Fibroblast of lung (primary cell): Measurements from ENCODE around the gene CLEC16A. TPM values are rescaled to one million over a fixed set of nuclear protein-coding genes. Genes with fewer than 3 reads are reported as not detected.

Source experiments
- DNase-seq, 2 donors: peaks; one replicate each; pipeline versions ENCODE4 v3.0.0 to v3.0.0-alpha.2; 2010; ENCODE audit warnings: low read depth in 2 of 2
- H2AFZ ChIP-seq: 2 replicates; pipeline ENCODE4 v1.5.1; 2012; ENCODE audit warnings: low read length, control low read depth, inconsistent platforms
- H3K27ac ChIP-seq: 2 replicates; pipeline ENCODE4 v1.5.1; 2011; ENCODE audit warnings: low read length, control low read depth; ENCODE audit not compliant: insufficient read depth
- H3K27me3 ChIP-seq: 2 replicates; pipeline ENCODE4 v1.5.1; 2011; ENCODE audit warnings: mild to moderate bottlenecking, low read length; ENCODE audit not compliant: control insufficient read depth, insufficient read depth
- H3K36me3 ChIP-seq: 2 replicates; pipeline ENCODE4 v1.5.1; 2011; ENCODE audit warnings: low read length; ENCODE audit not compliant: control insufficient read depth, insufficient read depth
- H3K4me1 ChIP-seq: 2 replicates; pipeline ENCODE4 v1.5.1; 2011; ENCODE audit warnings: low read length; ENCODE audit not compliant: control insufficient read depth, insufficient read depth; ENCODE audit errors: extremely low read depth
- H3K4me2 ChIP-seq: 2 replicates; pipeline ENCODE4 v1.5.1; 2011; ENCODE audit warnings: low read length, control low read depth; ENCODE audit not compliant: insufficient read depth; ENCODE audit errors: extremely low read depth
- H3K4me3 ChIP-seq, 4 experiments: fragments of 200-600 bp in 1 of 4; sonication (generic) in 1 of 4; replicated peaks in 1 of 4; 2 replicates each; pipeline ENCODE4 v1.5.1; 2011 to 2016; ENCODE audit warnings: low read length in 4 of 4, low read depth in 3 of 4, mild to moderate bottlenecking in 3 of 4, control low read depth in 2 of 4, inconsistent platforms in 1 of 4, mixed read lengths in 1 of 4; ENCODE audit not compliant: insufficient read depth in 1 of 4; ENCODE audit errors: control extremely low read depth in 1 of 4
- H3K79me2 ChIP-seq: 2 replicates; pipeline ENCODE4 v1.5.1; 2012; ENCODE audit warnings: mild to moderate bottlenecking, low read length, inconsistent platforms; ENCODE audit not compliant: control insufficient read depth, insufficient read depth
- H3K9ac ChIP-seq: 2 replicates; pipeline ENCODE4 v1.5.1; 2011; ENCODE audit warnings: mild to moderate bottlenecking, low read length, control low read depth; ENCODE audit not compliant: insufficient read depth
- H3K9me3 ChIP-seq: 2 replicates; pipeline ENCODE4 v1.5.1; 2012; ENCODE audit warnings: low read depth, low read length; ENCODE audit not compliant: control insufficient read depth, insufficient read depth
- H4K20me1 ChIP-seq: 2 replicates; pipeline ENCODE4 v1.5.1; 2011; ENCODE audit warnings: low read length; ENCODE audit not compliant: control insufficient read depth, insufficient read depth; ENCODE audit errors: extremely low read depth
- EZH2 ChIP-seq: IDR thresholded peaks from 2 replicates; pipeline ENCODE4 v1.5.1; 2012; ENCODE audit warnings: low read length, control low read depth, mild to moderate bottlenecking; ENCODE audit errors: missing control alignments
- polyA plus RNA-seq, 2 donors: library from polyadenylated mRNA; depleted of rRNA in 1 of 2; stranded (reverse) in 1 of 2; unstranded in 1 of 2; fragments of >200 nt; gene quantifications; 2 replicates each; pipeline ENCODE4 v1.2.1, GENCODE V29; 2011 to 2012; ENCODE audit warnings: missing spikeins in 1 of 2
- total RNA-seq: library from RNA; depleted of rRNA; stranded (reverse); fragments of >200 nt; gene quantifications from 2 replicates; pipeline ENCODE4 v1.2.1, GENCODE V29; 2014
- TF ChIP-seq, protein P1 (sequence below), 2 donors: IDR thresholded peaks in 1 of 2; conservative IDR thresholded peaks in 1 of 2; 1 replicate in 1 of 2; 2 replicates in 1 of 2; pipeline ENCODE4 v1.5.1; 2011 to 2012; ENCODE audit warnings: low read length in 2 of 2, control low read depth in 1 of 2, inconsistent platforms in 1 of 2, low read depth in 1 of 2, mild to moderate bottlenecking in 1 of 2

The CLEC16A gene
- total and polyA plus RNA-seq, 2 donors (not counting 1 experiment from before 2014, with no cell fraction given): 9.1 to 22.0 TPM

DNA sequence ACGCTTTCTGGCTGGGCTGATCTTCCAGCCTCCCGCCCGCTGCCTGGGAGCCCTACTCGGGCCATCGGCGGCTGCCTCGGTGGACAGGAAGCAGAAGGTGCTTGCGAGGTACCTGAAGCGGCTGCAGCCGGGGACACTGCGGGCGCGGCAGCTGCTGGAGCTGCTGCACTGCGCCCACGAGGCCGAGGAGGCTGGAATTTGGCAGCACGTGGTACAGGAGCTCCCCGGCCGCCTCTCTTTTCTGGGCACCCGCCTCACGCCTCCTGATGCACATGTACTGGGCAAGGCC, 36.7 kb upstream of the CLEC16A start:
- no peaks in the 10 kb centered on the region for H3K79me2 ChIP-seq
- no peaks in the 10 kb centered on the region for H3K9me3 ChIP-seq
- H3K27ac ChIP-seq: no peak overlapping the region
- no peak overlapping the region for H3K4me3 ChIP-seq
- no peak overlapping the region for H3K4me2 ChIP-seq
- H3K36me3 ChIP-seq: no peaks in the 10 kb centered on the region
- TF ChIP-seq, protein P1, sequence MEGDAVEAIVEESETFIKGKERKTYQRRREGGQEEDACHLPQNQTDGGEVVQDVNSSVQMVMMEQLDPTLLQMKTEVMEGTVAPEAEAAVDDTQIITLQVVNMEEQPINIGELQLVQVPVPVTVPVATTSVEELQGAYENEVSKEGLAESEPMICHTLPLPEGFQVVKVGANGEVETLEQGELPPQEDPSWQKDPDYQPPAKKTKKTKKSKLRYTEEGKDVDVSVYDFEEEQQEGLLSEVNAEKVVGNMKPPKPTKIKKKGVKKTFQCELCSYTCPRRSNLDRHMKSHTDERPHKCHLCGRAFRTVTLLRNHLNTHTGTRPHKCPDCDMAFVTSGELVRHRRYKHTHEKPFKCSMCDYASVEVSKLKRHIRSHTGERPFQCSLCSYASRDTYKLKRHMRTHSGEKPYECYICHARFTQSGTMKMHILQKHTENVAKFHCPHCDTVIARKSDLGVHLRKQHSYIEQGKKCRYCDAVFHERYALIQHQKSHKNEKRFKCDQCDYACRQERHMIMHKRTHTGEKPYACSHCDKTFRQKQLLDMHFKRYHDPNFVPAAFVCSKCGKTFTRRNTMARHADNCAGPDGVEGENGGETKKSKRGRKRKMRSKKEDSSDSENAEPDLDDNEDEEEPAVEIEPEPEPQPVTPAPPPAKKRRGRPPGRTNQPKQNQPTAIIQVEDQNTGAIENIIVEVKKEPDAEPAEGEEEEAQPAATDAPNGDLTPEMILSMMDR (conservative IDR thresholded peaks at IDR 0.05 in 1 of 2, IDR thresholded peaks at IDR 0.05 in 1 of 2; ENCODE audit: low read depth in 1 of 2, low read length in 2 of 2): no peak
- no peak for TF ChIP-seq EZH2
- H2AFZ ChIP-seq: no peak overlapping the region
- H3K9ac ChIP-seq: no peak overlapping the region
- peaks cover 13% of the 10 kb centered on the region for H3K27me3 ChIP-seq
- DNase-seq: no peak
- no peaks in the 10 kb centered on the region for H3K4me1 ChIP-seq
- H4K20me1 ChIP-seq: no peaks in the 10 kb centered on the region

DNA sequence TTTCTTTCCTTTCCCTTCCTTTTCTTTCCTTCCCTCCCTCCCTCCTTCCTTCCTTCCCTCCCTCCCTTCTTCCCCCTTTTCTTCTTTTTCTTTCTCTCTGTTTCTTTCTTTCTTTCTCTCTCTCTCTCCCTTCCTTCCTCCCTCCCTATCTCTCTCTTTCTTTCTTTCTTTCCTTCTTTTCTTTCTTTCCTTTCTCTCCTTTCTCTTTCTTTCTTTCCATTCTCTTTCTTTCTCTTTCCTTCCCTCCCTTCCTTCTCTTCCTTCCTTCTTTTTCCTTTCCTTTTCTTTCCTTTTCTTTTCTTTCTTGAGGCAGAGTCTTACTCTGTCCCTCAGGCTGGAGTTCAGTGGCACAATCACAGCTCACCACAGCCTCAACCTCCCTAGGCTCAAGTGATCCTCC, 33.1 kb upstream of the CLEC16A start:
- DNase-seq: no peak
- Histone ChIP-seq H3K9me3 (no peaks in the 10 kb centered on the region), H3K9ac (no peak overlapping the region), H3K36me3 (no peaks in the 10 kb centered on the region), H2AFZ (no peak overlapping the region), H3K27ac (no peak overlapping the region), H3K4me2 (no peak overlapping the region), H3K4me3 (no peak overlapping the region), H3K27me3 (peaks cover 15% of the 10 kb centered on the region), H3K4me1 (no peaks in the 10 kb centered on the region), H3K79me2 (no peaks in the 10 kb centered on the region), H4K20me1 (no peaks in the 10 kb centered on the region)
- TF ChIP-seq, protein P1 (conservative IDR thresholded peaks at IDR 0.05 in 1 of 2, IDR thresholded peaks at IDR 0.05 in 1 of 2; ENCODE audit: low read depth in 1 of 2, low read length in 2 of 2): no peak
- no peak for TF ChIP-seq EZH2

DNA sequence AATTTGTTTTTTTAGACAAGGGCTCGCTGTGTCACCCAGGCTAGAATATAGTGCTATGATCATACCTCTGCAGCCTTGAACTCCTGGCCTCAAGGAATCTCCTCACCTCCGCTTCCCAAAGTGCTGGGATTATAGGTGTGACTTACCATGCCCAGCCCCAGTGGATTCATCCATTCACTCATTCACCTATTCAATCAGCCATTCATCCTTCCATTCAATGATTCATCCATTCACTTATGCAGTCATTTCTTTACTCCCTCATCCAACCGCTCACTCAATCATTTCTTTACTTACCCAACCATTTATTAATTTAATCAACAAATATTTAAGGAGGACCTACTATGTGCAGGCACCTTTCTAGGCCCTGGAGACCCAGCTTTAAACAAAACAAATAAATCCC, 27.8 kb upstream of the CLEC16A start:
- DNase-seq: no peak
- Histone ChIP-seq H3K9ac (no peak overlapping the region), H4K20me1 (no peaks in the 10 kb centered on the region), H3K4me3 (no peak overlapping the region), H3K4me1 (no peaks in the 10 kb centered on the region), H3K9me3 (no peaks in the 10 kb centered on the region), H3K27me3 (peaks cover 4% of the 10 kb centered on the region), H3K79me2 (no peaks in the 10 kb centered on the region), H3K36me3 (no peaks in the 10 kb centered on the region), H2AFZ (no peak overlapping the region), H3K27ac (no peak overlapping the region), H3K4me2 (no peak overlapping the region)
- TF ChIP-seq, protein P1 (conservative IDR thresholded peaks at IDR 0.05 in 1 of 2, IDR thresholded peaks at IDR 0.05 in 1 of 2; ENCODE audit: low read depth in 1 of 2, low read length in 2 of 2): no peak
- no peak for TF ChIP-seq EZH2
